H1 (cell line): Measurements from ENCODE around the gene AAMP. TPM values are rescaled to one million over a fixed set of nuclear protein-coding genes. Genes with fewer than 3 reads are reported as not detected.

ENCODE experiments used
- microRNA-seq, 2 experiments: library from miRNA; unstranded; fragments of <30 nt; microRNA quantifications; one replicate each; pipeline versions ENCODE4 to v1.2.0, GENCODE V29; 2016 to 2020; ENCODE audit warnings: borderline microRNAs expressed in 2 of 2, borderline number of aligned reads in 2 of 2, borderline replicate concordance in 1 of 2
- polyA plus RNA-seq, 7 experiments: library from polyadenylated mRNA; depleted of rRNA in 3 of 7; stranded (reverse) in 5 of 7; unstranded in 2 of 7; fragments of >200 nt in 5 of 7; fragments of 200-250 nt in 2 of 7; gene quantifications; 1 replicate in 5 of 7; 2 replicates in 1 of 7; 4 replicates in 1 of 7; pipeline versions ENCODE4 v1.2.1 to v1.2.3, GENCODE V29; 2011 to 2013; ENCODE audit warnings: missing spikeins in 2 of 7, mixed read lengths in 2 of 7
- total RNA-seq: library from RNA; stranded (reverse); fragmentation: NEBNext Ultra II Directional; extraction: Animal tissue kit (Norgen Biotek cat#: 25700); gene quantifications from 2 replicates; pipeline ENCODE4 v1.2.1, GENCODE V29; 2021

AAMP gene
- total and polyA plus RNA-seq, 2 of the 8 experiments (the other 6 are each of a cell fraction or from before 2014, with no cell fraction given): 119 to 125 TPM

Small RNA genes within 50 kb of the gene (microRNA-seq; reads per million reads assigned to microRNA genes)
- 0 to 0.23 reads per million in 2 experiments for gene MIR6513

Other genes with a start within 250 kb of the AAMP start
- gene RUFY4, start 200.9 kb downstream of the AAMP start, total RNA-seq: 0.32 TPM in 1 of 2 replicates, not detected in the other
- gene RUFY4, start 200.9 kb downstream of the AAMP start, polyA plus RNA-seq (2011; rRNA removed): 0.38 and 0.66 TPM in 2 replicates
- gene CXCR2, start 144.1 kb downstream of the AAMP start, total RNA-seq: 0.63 and 1.6 TPM in 2 replicates
- gene CXCR2, start 144.1 kb downstream of the AAMP start, polyA plus RNA-seq (2011; rRNA removed): 1.4 and 2.2 TPM in 2 replicates
- not detected in 2 replicates for gene CXCR1, start 103.2 kb downstream of the AAMP start, total RNA-seq
- not detected in 2 replicates for gene CXCR1, start 103.2 kb downstream of the AAMP start, polyA plus RNA-seq (2011; rRNA removed)
- gene ARPC2, start 52.9 kb downstream of the AAMP start, total RNA-seq: 195 and 198 TPM in 2 replicates
- gene ARPC2, start 52.9 kb downstream of the AAMP start, polyA plus RNA-seq (2011; rRNA removed): 118 and 174 TPM in 2 replicates
- gene GPBAR1, start 9.1 kb downstream of the AAMP start, total RNA-seq: 0.32 and 0.63 TPM in 2 replicates
- 0.49 and 0.59 TPM in 2 replicates for gene GPBAR1, start 9.1 kb downstream of the AAMP start, polyA plus RNA-seq (2011; rRNA removed)
- gene PNKD, start 382 bp upstream of the AAMP start, total RNA-seq: 43.9 and 44.4 TPM in 2 replicates
- 65.4 and 83.4 TPM in 2 replicates for gene PNKD, start 382 bp upstream of the AAMP start, polyA plus RNA-seq (2011; rRNA removed)
- gene TMBIM1, start 22.4 kb upstream of the AAMP start, total RNA-seq: 22.1 and 24.5 TPM in 2 replicates
- 36.8 and 43.6 TPM in 2 replicates for gene TMBIM1, start 22.4 kb upstream of the AAMP start, polyA plus RNA-seq (2011; rRNA removed)
- gene CATIP, start 86.7 kb upstream of the AAMP start, total RNA-seq: not detected in 2 replicates
- not detected in 2 replicates for gene CATIP, start 86.7 kb upstream of the AAMP start, polyA plus RNA-seq (2011; rRNA removed)
- 0.21 and 0.43 TPM in 2 replicates for gene SLC11A1, start 112.1 kb upstream of the AAMP start, total RNA-seq
- gene SLC11A1, start 112.1 kb upstream of the AAMP start, polyA plus RNA-seq (2011; rRNA removed): 0.13 and 0.20 TPM in 2 replicates
- gene CTDSP1, start 129.7 kb upstream of the AAMP start, total RNA-seq: 20.3 and 20.9 TPM in 2 replicates
- 35.2 and 51.8 TPM in 2 replicates for gene CTDSP1, start 129.7 kb upstream of the AAMP start, polyA plus RNA-seq (2011; rRNA removed)
- 7.0 and 8.2 TPM in 2 replicates for gene VIL1, start 149.0 kb upstream of the AAMP start, total RNA-seq
- gene VIL1, start 149.0 kb upstream of the AAMP start, polyA plus RNA-seq (2011; rRNA removed): 6.2 and 8.1 TPM in 2 replicates